ENCODE results near the gene STX8. TPM values are rescaled to one million over a fixed set of nuclear protein-coding genes. Genes with fewer than 3 reads are reported as not detected.

STX8 gene
- total and polyA plus RNA-seq, 9 of the 15 experiments (the other 6 are each of a cell fraction or from before 2014, with no cell fraction given) = 14.6 to 42.5 (median 22.1) TPM

DNA sequence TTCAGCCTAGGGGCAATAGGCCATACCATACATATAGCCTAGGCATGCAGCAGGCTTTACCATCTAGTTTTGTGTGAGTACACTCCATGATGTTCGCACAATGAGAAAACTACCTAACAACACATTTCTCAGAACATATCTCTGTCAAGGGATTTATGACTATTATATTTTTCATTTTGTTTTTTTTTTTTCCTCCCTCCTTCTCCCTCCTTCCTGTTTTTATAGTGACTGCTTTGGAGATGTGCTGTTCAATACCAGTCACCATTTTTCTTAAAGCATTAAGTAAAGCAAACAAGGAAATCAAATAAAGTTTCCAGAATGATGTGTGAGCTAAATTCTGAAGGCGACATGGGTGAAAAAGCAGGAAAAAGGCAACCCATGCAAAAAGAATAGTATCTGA is 194.6 kb downstream of the STX8 start:
- no peak overlapping the region for H3K9ac ChIP-seq (ENCODE audit: insufficient read depth in 1 of 2, low read depth in 2 of 2, low read length in 2 of 2)
- H3K27me3 ChIP-seq (ENCODE audit: control insufficient read depth in 2 of 2, insufficient read depth in 2 of 2, low read length in 2 of 2) = no peaks in the 10 kb centered on the region
- CTCF ChIA-PET (ENCODE audit: low intra/inter-chr PET ratio) = no interaction called here
- H3K9me1 ChIP-seq (ENCODE audit: control insufficient read depth, insufficient read depth, low read length) = no peaks in the 10 kb centered on the region
- POLR2A ChIA-PET = no interaction called here
- H3K9me3 ChIP-seq (replicated peaks; ENCODE audit: control insufficient read depth, insufficient read depth, low read depth, low read length) = no peaks in the 10 kb centered on the region
- in situ Hi-C loops (cut with MboI) = no loop called here
- BruUV-seq (replicated peaks) = no TSS peak
- no peaks in the 10 kb centered on the region for H3K36me3 ChIP-seq (ENCODE audit: control insufficient read depth, insufficient read depth, low read length)
- FAIRE-seq (no peak), DNase-seq (ENCODE audit: extremely low read depth in 1 of 4, low spot score in 3 of 4) (no peak), ATAC-seq (no peak)
- no peak overlapping the region for H2AFZ ChIP-seq (ENCODE audit: low read depth, low read length)
- no peak overlapping the region for H3K27ac ChIP-seq (ENCODE audit: extremely low read depth, low read depth, low read length)
- no peaks in the 10 kb centered on the region for H4K20me1 ChIP-seq (replicated peaks; ENCODE audit: control insufficient read depth, insufficient read depth, low read length)
- H3K4me1 ChIP-seq (replicated peaks in 1 of 2; ENCODE audit: control insufficient read depth in 2 of 2, insufficient read depth in 2 of 2, low read length in 2 of 2) = no peaks in the 10 kb centered on the region
- no peak overlapping the region for H3K4me2 ChIP-seq (ENCODE audit: insufficient read depth, low read length)
- no peak overlapping the region for H3K4me3 ChIP-seq
- no peaks in the 10 kb centered on the region for H3K79me2 ChIP-seq (ENCODE audit: control insufficient read depth, insufficient read depth, low read length)
- intact Hi-C loops (cut with micrococcal nuclease) = no loop called here
- TF ChIP-seq POLR2B (IDR thresholded peaks at IDR 0.05; ENCODE audit: low read depth, partially characterized antibody) (no peak), KLF6 (CRISPR knock-in tag; IDR thresholded peaks at IDR 0.05; ENCODE audit: borderline replicate concordance) (no peak), CAMTA2 (CRISPR knock-in tag; conservative IDR thresholded peaks at IDR 0.05) (no peak)
- 0% methylated on average over 2 of the region's 2 CpGs for WGBS (ENCODE audit: insufficient coverage, low coverage, missing lambda C conversion rate)

DNA sequence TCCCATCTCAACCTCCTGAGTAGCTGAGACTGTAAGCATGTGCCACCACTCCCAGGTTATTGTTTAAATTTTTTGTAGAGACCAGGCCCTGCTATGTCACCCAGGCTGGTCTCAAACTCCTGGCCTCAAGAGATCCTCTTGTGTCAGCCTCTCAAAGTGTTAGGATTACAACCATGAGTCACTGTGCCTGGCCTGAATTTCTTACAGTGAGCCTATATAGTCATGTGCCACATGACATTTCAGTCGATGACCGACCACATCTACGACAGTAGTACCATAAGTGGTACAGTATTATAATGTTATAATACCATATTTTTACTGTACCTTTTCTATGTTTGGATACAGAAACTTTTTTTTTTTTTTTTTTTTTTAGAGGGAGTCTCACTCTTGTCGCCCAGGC is 195.3 kb downstream of the STX8 start:
- Histone ChIP-seq H3K4me1 (replicated peaks in 1 of 2; ENCODE audit: control insufficient read depth in 2 of 2, insufficient read depth in 2 of 2, low read length in 2 of 2) (no peaks in the 10 kb centered on the region), H3K9me3 (replicated peaks; ENCODE audit: control insufficient read depth, insufficient read depth, low read depth, low read length) (no peaks in the 10 kb centered on the region), H3K9ac (ENCODE audit: insufficient read depth in 1 of 2, low read depth in 2 of 2, low read length in 2 of 2) (no peak overlapping the region), H3K9me1 (ENCODE audit: control insufficient read depth, insufficient read depth, low read length) (no peaks in the 10 kb centered on the region), H4K20me1 (replicated peaks; ENCODE audit: control insufficient read depth, insufficient read depth, low read length) (no peaks in the 10 kb centered on the region), H3K27ac (ENCODE audit: extremely low read depth, low read depth, low read length) (no peak overlapping the region), H3K79me2 (ENCODE audit: control insufficient read depth, insufficient read depth, low read length) (no peaks in the 10 kb centered on the region), H2AFZ (ENCODE audit: low read depth, low read length) (no peak overlapping the region), H3K4me3 (no peak overlapping the region), H3K36me3 (ENCODE audit: control insufficient read depth, insufficient read depth, low read length) (no peaks in the 10 kb centered on the region), H3K27me3 (ENCODE audit: control insufficient read depth in 2 of 2, insufficient read depth in 2 of 2, low read length in 2 of 2) (no peaks in the 10 kb centered on the region), H3K4me2 (ENCODE audit: insufficient read depth, low read length) (no peak overlapping the region)
- intact Hi-C loops (cut with micrococcal nuclease) = no loop called here
- TF ChIP-seq KLF6 (CRISPR knock-in tag; IDR thresholded peaks at IDR 0.05; ENCODE audit: borderline replicate concordance) = no peak
- no peak for TF ChIP-seq PCBP1 (IDR thresholded peaks at IDR 0.05; ENCODE audit: low read depth, low read length, poor library complexity, severe bottlenecking)
- no peak for TF ChIP-seq DACH1 (IDR thresholded peaks at IDR 0.05; ENCODE audit: partially characterized antibody)
- TF ChIP-seq ZBTB17 (CRISPR knock-in tag; IDR thresholded peaks at IDR 0.05) = no peak
- TF ChIP-seq, protein P1, sequence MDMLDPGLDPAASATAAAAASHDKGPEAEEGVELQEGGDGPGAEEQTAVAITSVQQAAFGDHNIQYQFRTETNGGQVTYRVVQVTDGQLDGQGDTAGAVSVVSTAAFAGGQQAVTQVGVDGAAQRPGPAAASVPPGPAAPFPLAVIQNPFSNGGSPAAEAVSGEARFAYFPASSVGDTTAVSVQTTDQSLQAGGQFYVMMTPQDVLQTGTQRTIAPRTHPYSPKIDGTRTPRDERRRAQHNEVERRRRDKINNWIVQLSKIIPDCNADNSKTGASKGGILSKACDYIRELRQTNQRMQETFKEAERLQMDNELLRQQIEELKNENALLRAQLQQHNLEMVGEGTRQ (CRISPR knock-in tag; IDR thresholded peaks at IDR 0.05) = no peak
- TF ChIP-seq ZNF134 (CRISPR knock-in tag; conservative IDR thresholded peaks at IDR 0.05) = no peak
- TF ChIP-seq ZNF778 (CRISPR knock-in tag; IDR thresholded peaks at IDR 0.05) = no peak
- TF ChIP-seq LCOR (CRISPR knock-in tag; IDR thresholded peaks at IDR 0.05) = no peak
- TF ChIP-seq FUS (optimal IDR thresholded peaks at IDR 0.05; ENCODE audit: low read depth, low read length) = no peak
- TF ChIP-seq ZNF436 (CRISPR knock-in tag; IDR thresholded peaks at IDR 0.05) = no peak
- ChIA-PET CTCF (ENCODE audit: low intra/inter-chr PET ratio) (no interaction called here), POLR2A (no interaction called here)
- no TSS peak for BruUV-seq (replicated peaks)
- 63% methylated on average over 3 of the region's 4 CpGs for WGBS (ENCODE audit: insufficient coverage, low coverage, missing lambda C conversion rate)
- in situ Hi-C loops (cut with MboI) = no loop called here
- ATAC-seq (no peak), DNase-seq (ENCODE audit: extremely low read depth in 1 of 4, low spot score in 3 of 4) (no peak), FAIRE-seq (no peak)
